IMR-90 (cell line): ENCODE data around the gene BASP1. TPM values are rescaled to one million over a fixed set of nuclear protein-coding genes. Genes with fewer than 3 reads are reported as not detected.

Source experiments
- ATAC-seq: fragments of 200-7000 bp; cut with Tn5 transposase; 2 replicates; pipeline ENCODE4 v1.9.1; 2020; ENCODE audit warnings: low read depth, mild to moderate bottlenecking, moderate library complexity
- BruUV-seq: library from RNA; stranded (reverse); fragments of 400-500 nt; replicated peaks from 2 replicates; lab custom pipeline; 2021; lab: Mats Ljungman, UMichigan
- CTCF ChIA-PET: fragments of 300-600 bp; formaldehyde crosslinking; extraction: SDS; loops from one replicate; lab custom pipeline; 2021; ENCODE audit warnings: antibody characterized with exemption; lab: Yijun Ruan, JAX
- POLR2A ChIA-PET: fragments of 300-600 bp; sonication (Branson Sonifier 250); formaldehyde crosslinking; loops from one replicate; lab custom pipeline; 2022; ENCODE audit warnings: antibody characterized with exemption; ENCODE audit not compliant: unreplicated experiment; lab: Charles Lee
- DNase-seq: peaks from one replicate; pipeline ENCODE4 v3.0.0; 2013
- H2AFZ ChIP-seq: replicated peaks from 2 replicates; pipeline ENCODE3; 2013; ENCODE audit warnings: low read length, mild to moderate bottlenecking; ENCODE audit not compliant: poor library complexity
- H2AK5ac ChIP-seq: 2 replicates; pipeline ENCODE4 v1.6.1; 2013; ENCODE audit warnings: low read depth, low read length, inconsistent platforms
- H2AK9ac ChIP-seq: replicated peaks from 2 replicates; pipeline ENCODE3; 2013; ENCODE audit warnings: mild to moderate bottlenecking, low read depth, low read length, moderate library complexity; ENCODE audit not compliant: poor library complexity
- H2BK120ac ChIP-seq: 2 replicates; pipeline ENCODE4 v1.6.1; 2013; ENCODE audit warnings: low read depth, low read length, inconsistent platforms
- H2BK15ac ChIP-seq: 3 replicates; pipeline ENCODE4 v1.6.1; 2013; ENCODE audit warnings: low read depth, low read length, inconsistent platforms
- H2BK20ac ChIP-seq: 2 replicates; pipeline ENCODE4 v1.6.1; 2013; ENCODE audit warnings: low read depth, mild to moderate bottlenecking, inconsistent platforms, low read length, moderate library complexity
- H2BK5ac ChIP-seq: 2 replicates; pipeline ENCODE4 v1.6.1; 2013; ENCODE audit warnings: mild to moderate bottlenecking, low read depth, low read length, inconsistent platforms; ENCODE audit not compliant: poor library complexity, severe bottlenecking
- H3K14ac ChIP-seq: replicated peaks from 2 replicates; pipeline ENCODE4 v1.6.1; 2013; ENCODE audit warnings: low read depth, low read length, inconsistent platforms
- H3K18ac ChIP-seq: 2 replicates; pipeline ENCODE4 v1.6.1; 2013; ENCODE audit warnings: low read depth, low read length, control low read depth
- H3K23ac ChIP-seq: 2 replicates; pipeline ENCODE4 v1.6.1; 2013; ENCODE audit warnings: low read depth, low read length, inconsistent platforms
- H3K27ac ChIP-seq: 2 replicates; pipeline ENCODE4 v1.5.1; 2013; ENCODE audit warnings: mild to moderate bottlenecking, control low read depth, low read length; ENCODE audit not compliant: insufficient read depth
- H3K27me3 ChIP-seq: 2 replicates; pipeline ENCODE4 v1.6.1; 2013; ENCODE audit warnings: low read length; ENCODE audit not compliant: control insufficient read depth, insufficient read depth
- H3K36me3 ChIP-seq: 2 replicates; pipeline ENCODE4 v1.6.1; 2013; ENCODE audit warnings: low read length, mixed read lengths; ENCODE audit not compliant: control insufficient read depth, insufficient read depth
- H3K4ac ChIP-seq: 2 replicates; pipeline ENCODE4 v1.6.1; 2013; ENCODE audit warnings: low read depth, low read length, inconsistent platforms
- H3K4me1 ChIP-seq: 2 replicates; pipeline ENCODE4 v1.6.1; 2013; ENCODE audit warnings: low read length, mixed read lengths; ENCODE audit not compliant: control insufficient read depth, insufficient read depth
- H3K4me2 ChIP-seq: 2 replicates; pipeline ENCODE4 v1.6.1; 2013; ENCODE audit warnings: low read depth, mild to moderate bottlenecking, control low read depth, low read length, moderate library complexity
- H3K4me3 ChIP-seq: 2 replicates; pipeline ENCODE4 v1.5.1; 2013; ENCODE audit warnings: low read depth, mild to moderate bottlenecking, control low read depth, low read length, moderate library complexity; ENCODE audit not compliant: insufficient read depth
- H3K56ac ChIP-seq: 2 replicates; pipeline ENCODE4 v1.6.1; 2013; ENCODE audit warnings: low read length, inconsistent platforms; ENCODE audit not compliant: insufficient read depth; ENCODE audit errors: extremely low read depth
- H3K79me1 ChIP-seq, 2 experiments: 2 replicates each; pipeline ENCODE4 v1.6.1; 2013; ENCODE audit warnings: low read length in 2 of 2, inconsistent platforms in 1 of 2, low read depth in 1 of 2
- H3K9ac ChIP-seq: 2 replicates; pipeline ENCODE4 v1.6.1; 2013; ENCODE audit warnings: low read depth, low read length, control low read depth
- H3K9me1 ChIP-seq: 2 replicates; pipeline ENCODE4 v1.6.1; 2013; ENCODE audit warnings: low read length, inconsistent platforms; ENCODE audit not compliant: insufficient read depth
- H3K9me3 ChIP-seq: 2 replicates; pipeline ENCODE4 v1.6.1; 2013; ENCODE audit warnings: low read length; ENCODE audit not compliant: control insufficient read depth, insufficient read depth
- H4K20me1 ChIP-seq: 2 replicates; pipeline ENCODE4 v1.6.1; 2013; ENCODE audit warnings: low read length, inconsistent platforms; ENCODE audit not compliant: insufficient read depth
- H4K5ac ChIP-seq: 2 replicates; pipeline ENCODE4 v1.6.1; 2013; ENCODE audit warnings: mild to moderate bottlenecking, low read depth, low read length, control low read depth
- H4K8ac ChIP-seq, 2 experiments: 2 replicates each; pipeline ENCODE4 v1.6.1; 2013; ENCODE audit warnings: low read depth in 2 of 2, low read length in 2 of 2, control low read depth in 1 of 2, inconsistent platforms in 1 of 2
- H4K91ac ChIP-seq: 2 replicates; pipeline ENCODE4 v1.6.1; 2013; ENCODE audit warnings: low read depth, low read length, inconsistent platforms; ENCODE audit not compliant: insufficient read depth
- CHD1 ChIP-seq: IDR thresholded peaks from 2 replicates; pipeline ENCODE4 v1.6.1; 2012; ENCODE audit warnings: low read depth, low read length, improper control_type of control experiment
- MXI1 ChIP-seq: IDR thresholded peaks from 2 replicates; pipeline ENCODE4 v1.6.1; 2012; ENCODE audit warnings: low read depth, mild to moderate bottlenecking, low read length, moderate library complexity, borderline replicate concordance
- RFX5 ChIP-seq: IDR thresholded peaks from 2 replicates; pipeline ENCODE4 v1.8.0; 2012; ENCODE audit warnings: low read depth, mild to moderate bottlenecking, low read length, moderate library complexity
- SMC3 ChIP-seq: fragments of 150-350 bp; IDR thresholded peaks from 2 replicates; pipeline ENCODE4 v1.6.1; 2016; ENCODE audit warnings: low read depth, mild to moderate bottlenecking, antibody characterized with exemption, low read length, moderate library complexity
- WGBS, 2 experiments: methylation state at CpG; one replicate each; pipeline versions ENCODE4 v1.1.5 to v1.1.7; 2013; ENCODE audit warnings: missing lambda C conversion rate in 2 of 2; ENCODE audit not compliant: insufficient read length in 1 of 2; ENCODE audit errors: extremely low coverage in 2 of 2; 5-methylcytosine and 5-hydroxymethylcytosine counted together
- dilution Hi-C: fragments of 300-500 bp; cut with HindIII; formaldehyde crosslinking; loops from one replicate; pipeline ENCODE4 v1.14.3; 2018; ENCODE audit warnings: low sequenced_read_pairs; ENCODE audit not compliant: unreplicated experiment
- in situ Hi-C: fragments of 300-500 bp; cut with MboI; formaldehyde crosslinking; loops from 3 replicates; pipeline ENCODE4 v1.14.3; 2019; ENCODE audit warnings: low sequenced_read_pairs, inconsistent platforms, mixed read lengths
- intact Hi-C: fragments of 100-400 bp; cut with micrococcal nuclease; formaldehyde crosslinking; loops from 2 replicates; pipeline ENCODE4 v1.10.0; 2022
- polyA plus RNA-seq, 3 experiments: library from polyadenylated mRNA; depleted of rRNA; stranded (reverse); fragments of >200 nt; gene quantifications; 2 replicates each; pipeline ENCODE4 v1.2.3, GENCODE V29; 2012; ENCODE audit warnings: low replicate concordance in 1 of 3
- total RNA-seq: library from RNA; depleted of rRNA; stranded (reverse); fragments of >200 nt; gene quantifications from 2 replicates; pipeline ENCODE4 v1.2.3, GENCODE V29; 2012

The BASP1 gene
- total and polyA plus RNA-seq, 2 of the 4 experiments (the other 2 are of a cell fraction): 39.6 to 103 TPM

GRCh38 chr5:17212996-17213395, 4.4 kb upstream of the BASP1 start:
- DNase-seq (no peak), ATAC-seq (no peak)
- dilution Hi-C loops: no loop called here
- Histone ChIP-seq H3K14ac (no peak overlapping the region), H2AFZ (no peak overlapping the region), H3K9ac (no peak overlapping the region), H3K27me3 (no peaks in the 10 kb centered on the region; the same call in 1 of the 2 replicates), H3K79me1 (peaks cover 0 to under 1% of the 10 kb centered on the region in 2 experiments; a peak in 2 of 4 replicates), H2AK9ac (no peak overlapping the region), H3K4ac (no peak overlapping the region), H3K36me3 (no peaks in the 10 kb centered on the region), H3K56ac (no peak overlapping the region), H2BK5ac (no peak overlapping the region), H2AK5ac (no peak overlapping the region), H2BK120ac (no peak overlapping the region), H3K4me2 (no peak overlapping the region), H4K5ac (no peak overlapping the region), H3K4me1 (peaks cover 1% of the 10 kb centered on the region; the same call in 1 of the 2 replicates), H3K9me1 (no peaks in the 10 kb centered on the region), H4K20me1 (no peaks in the 10 kb centered on the region), H3K4me3 (no peak overlapping the region), H4K91ac (no peak overlapping the region), H3K18ac (no peak overlapping the region), H4K8ac (no peak overlapping the region), H2BK15ac (no peak overlapping the region), H3K23ac (no peak overlapping the region), H3K9me3 (no peaks in the 10 kb centered on the region), H3K27ac (no peak overlapping the region), H2BK20ac (no peak overlapping the region)
- no peak for TF ChIP-seq MXI1
- TF ChIP-seq CHD1: no peak
- TF ChIP-seq RFX5: no peak
- no peak for TF ChIP-seq SMC3
- intact Hi-C loops: loop anchor here (10.0 kb wide), 3 partner anchors 532 to 832 kb away; no protein-coding TSS in a partner anchor
- no TSS peak for BruUV-seq
- ChIA-PET POLR2A (no interaction called here), CTCF (interaction anchor here (0.6 kb wide), 3 partner anchors 187 to 901 kb away, joined by 3 to 5 read pairs (median 3); no protein-coding TSS in a partner anchor)
- WGBS, 2 experiments: no CpG with 5 or more reads among the region's 3 CpGs
- in situ Hi-C loops: loop anchor here (10.0 kb wide), 1 partner anchor 902 kb away; no protein-coding TSS in a partner anchor
